GM12892 (cell line): Measurements from ENCODE around the gene ATF7.

Experiments
- POLR2A ChIP-seq: IDR thresholded peaks from 2 replicates; pipeline ENCODE4 v1.6.1; 2011; ENCODE audit warnings: low read depth, low read length, control low read depth
- TAF1 ChIP-seq: IDR thresholded peaks from 2 replicates; pipeline ENCODE4 v1.6.1; 2011; ENCODE audit warnings: low read depth, mild to moderate bottlenecking, control low read depth, low read length, borderline replicate concordance

DNA sequence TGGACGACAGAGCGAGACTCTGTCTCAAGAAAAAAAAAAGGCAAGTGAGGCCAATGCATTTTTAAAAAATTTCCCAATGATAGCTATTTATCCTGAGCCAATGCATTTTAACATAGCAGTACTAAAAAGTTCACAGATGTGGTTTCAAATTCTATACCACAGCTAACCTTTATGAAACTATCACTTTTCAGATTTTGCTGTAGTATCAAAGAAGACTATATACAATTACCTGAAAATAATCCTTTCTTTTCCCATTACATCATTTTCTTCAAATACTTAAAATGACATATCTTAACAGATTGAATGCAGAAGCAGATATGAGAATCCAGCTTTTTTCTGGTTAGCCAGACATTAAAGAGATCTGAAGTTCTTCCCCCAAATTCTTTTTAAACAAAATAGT, 13.2 kb downstream of the ATF7 start:
- TF ChIP-seq TAF1 (no peak), POLR2A (no peak)
